IPS DF 4.7 (cell line): ENCODE data around the gene EIF4G1.
"Not testable (repeated sequence)": the region's sequence is repeated elsewhere in the genome, so short reads cannot be mapped to it uniquely, and the experiment has no call there.

ENCODE experiments used
- DNase-seq: peaks from one replicate; pipeline ENCODE4 v3.0.0-alpha.2; 2013; ENCODE audit warnings: low spot score; ENCODE audit errors: extremely low read depth

Gene EIF4G1

GRCh38 chr3:184333700-184334099, 19.3 kb downstream of the EIF4G1 start:
- DNase-seq = no peak

- no peak for DNase-seq
Measured at GRCh38 chr3:184334470-184335158, 20.2 kb downstream of the EIF4G1 start.

- no peak for DNase-seq
Measured at GRCh38 chr3:184335291-184335660, 20.9 kb downstream of the EIF4G1 start.

- DNase-seq = no peak
Measured at GRCh38 chr3:184335661-184336546, 21.5 kb downstream of the EIF4G1 start.

- DNase-seq = no peak
Measured at GRCh38 chr3:184336547-184337398, 22.4 kb downstream of the EIF4G1 start.

- no peak for DNase-seq
Measured at GRCh38 chr3:184337399-184337714, 23.0 kb downstream of the EIF4G1 start, which contains the start of gene FAM131A. Gene FAM131A, plus strand, starts transcription at chr3:184337600. Its CDS starts 31 bp downstream, at chr3:184337631.

- no peak for DNase-seq
Measured at GRCh38 chr3:184337981-184338380, 23.6 kb downstream of the EIF4G1 start.

GRCh38 chr3:184338511-184338945, 24.1 kb downstream of the EIF4G1 start:
- DNase-seq = no peak

GRCh38 chr3:184339001-184339400, 24.6 kb downstream of the EIF4G1 start:
- DNase-seq = no peak

- not testable (repeated sequence) for DNase-seq
Measured at GRCh38 chr3:184339451-184340135, 25.2 kb downstream of the EIF4G1 start.

GRCh38 chr3:184341925-184342324, 27.5 kb downstream of the EIF4G1 start:
- no peak for DNase-seq

- DNase-seq = no peak
Measured at GRCh38 chr3:184343200-184343876, 28.9 kb downstream of the EIF4G1 start.

- DNase-seq = no peak
Measured at GRCh38 chr3:184344579-184345316, 30.3 kb downstream of the EIF4G1 start.

- DNase-seq = no peak
Measured at GRCh38 chr3:184345317-184346144, 31.1 kb downstream of the EIF4G1 start.

- no peak for DNase-seq
Measured at GRCh38 chr3:184346480-184347190, 32.2 kb downstream of the EIF4G1 start.

- DNase-seq = no peak
Measured at GRCh38 chr3:184347321-184348056, 33.1 kb downstream of the EIF4G1 start.

- DNase-seq = no peak
Measured at GRCh38 chr3:184348057-184348382, 33.6 kb downstream of the EIF4G1 start.
